Hepatocyte (in vitro differentiated cells): ENCODE measurements around the gene GPC5. TPM values are rescaled to one million over a fixed set of nuclear protein-coding genes. Genes with fewer than 3 reads are reported as not detected.

Experiments
- DNase-seq: peaks from one replicate; pipeline ENCODE4 v3.0.0-alpha.2; 2016; ENCODE audit warnings: low spot score
- H2AFZ ChIP-seq: fragments of 200-600 bp; sonication (generic); 2 replicates; pipeline ENCODE4 v1.6.0; 2016; ENCODE audit warnings: antibody characterized with exemption, mild to moderate bottlenecking
- H3K27ac ChIP-seq: fragments of 200-600 bp; sonication (generic); 2 replicates; pipeline ENCODE4 v1.5.1; 2016; ENCODE audit warnings: mild to moderate bottlenecking
- H3K27me3 ChIP-seq: fragments of 200-600 bp; sonication (generic); 2 replicates; pipeline ENCODE4 v1.6.1; 2016
- H3K36me3 ChIP-seq: fragments of 200-600 bp; sonication (generic); replicated peaks from 2 replicates; pipeline ENCODE4 v1.5.1; 2016; ENCODE audit warnings: low read depth; ENCODE audit not compliant: insufficient read depth
- H3K4me1 ChIP-seq: fragments of 200-600 bp; sonication (generic); 2 replicates; pipeline ENCODE4 v1.5.1; 2016; ENCODE audit warnings: mild to moderate bottlenecking, moderate library complexity; ENCODE audit not compliant: insufficient read depth
- H3K4me2 ChIP-seq: fragments of 200-600 bp; sonication (generic); 2 replicates; pipeline ENCODE4 v1.6.0; 2016
- H3K4me3 ChIP-seq: fragments of 200-600 bp; sonication (generic); 2 replicates; pipeline ENCODE4 v1.5.1; 2016; ENCODE audit warnings: mild to moderate bottlenecking
- H3K79me2 ChIP-seq: fragments of 200-600 bp; sonication (generic); 2 replicates; pipeline ENCODE4 v1.6.0; 2017; ENCODE audit warnings: mild to moderate bottlenecking
- H3K9me2 ChIP-seq: fragments of 200-600 bp; sonication (generic); replicated peaks from 2 replicates; pipeline ENCODE4 v1.6.0; 2017; ENCODE audit warnings: mild to moderate bottlenecking; ENCODE audit not compliant: insufficient read depth
- H3K9me3 ChIP-seq: fragments of 200-600 bp; sonication (generic); 2 replicates; pipeline ENCODE4 v1.5.1; 2016; ENCODE audit warnings: low read depth, mild to moderate bottlenecking
- H4K20me1 ChIP-seq: fragments of 200-600 bp; sonication (generic); 2 replicates; pipeline ENCODE4 v1.6.0; 2016; ENCODE audit warnings: mild to moderate bottlenecking; ENCODE audit not compliant: insufficient read depth, poor library complexity, severe bottlenecking
- EZH2 ChIP-seq: fragments of 200-600 bp; sonication (generic); IDR thresholded peaks from 2 replicates; pipeline ENCODE4 v1.6.1; 2016; ENCODE audit warnings: antibody characterized with exemption, mild to moderate bottlenecking, borderline replicate concordance
- EZH2phosphoT487 ChIP-seq: fragments of 200-600 bp; sonication (generic); IDR thresholded peaks from one replicate; pipeline ENCODE4 v1.6.1; 2018; ENCODE audit warnings: antibody characterized with exemption, mild to moderate bottlenecking, low read depth, moderate library complexity; ENCODE audit not compliant: unreplicated experiment, severe bottlenecking
- WGBS: methylation state at CpG from one replicate; pipeline ENCODE4 v1.1.6; 2016; ENCODE audit warnings: low lambda C conversion rate; ENCODE audit errors: missing lambda C conversion rate; 5-methylcytosine and 5-hydroxymethylcytosine counted together
- polyA plus RNA-seq: library from polyadenylated mRNA; unstranded; fragments of >200 nt; fragmentation: Nextera tagmentation; extraction: Ambion mirVana; gene quantifications from 2 replicates; pipeline ENCODE4 v1.2.1, GENCODE V29; 2016
- total RNA-seq: library from RNA; depleted of rRNA; stranded (reverse); fragments of >200 nt; gene quantifications from 2 replicates; pipeline ENCODE4 v1.2.3, GENCODE V29; 2014
- TF ChIP-seq, protein P1 (sequence below): fragments of 200-600 bp; sonication (generic); IDR thresholded peaks from 2 replicates; pipeline ENCODE4 v1.5.1; 2016; ENCODE audit warnings: antibody characterized with exemption, mild to moderate bottlenecking; ENCODE audit not compliant: poor library complexity

Gene GPC5
- total and polyA plus RNA-seq, 2 experiments from 2014 or later, result 3.9 to 5.4 TPM

DNA sequence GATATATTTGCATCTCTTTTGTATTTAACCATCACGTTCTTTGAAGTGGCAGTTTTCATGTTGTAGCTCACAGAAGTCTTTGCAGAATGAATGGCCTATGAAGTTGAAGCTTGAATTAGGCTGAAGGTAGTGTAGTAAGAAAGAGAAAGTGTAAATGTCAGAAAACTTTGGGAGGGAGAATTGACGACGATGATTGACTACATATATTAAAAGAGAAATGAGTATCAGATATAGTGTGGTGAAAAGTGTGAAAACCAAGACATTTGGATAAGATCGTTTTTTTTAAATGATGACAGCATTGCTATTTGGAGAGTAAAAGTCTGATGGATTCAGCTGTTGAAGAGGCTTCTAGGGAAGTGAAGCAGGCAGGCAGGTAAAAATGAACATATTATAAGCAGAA is 14.6 kb upstream of the GPC5 start:
- Histone ChIP-seq H3K79me2 (no peaks in the 10 kb centered on the region), H3K4me2 (no peak overlapping the region), H3K9me2 (no peaks in the 10 kb centered on the region), H3K4me1 (no peaks in the 10 kb centered on the region), H3K27ac (no peak overlapping the region), H3K27me3 (peaks cover 2% of the 10 kb centered on the region), H3K9me3 (no peaks in the 10 kb centered on the region), H3K36me3 (no peaks in the 10 kb centered on the region), H4K20me1 (no peaks in the 10 kb centered on the region), H3K4me3 (no peak overlapping the region), H2AFZ (no peak overlapping the region)
- 90% methylated on average over 4 of the region's 4 CpGs for WGBS
- no peak for TF ChIP-seq EZH2phosphoT487
- TF ChIP-seq, protein P1, sequence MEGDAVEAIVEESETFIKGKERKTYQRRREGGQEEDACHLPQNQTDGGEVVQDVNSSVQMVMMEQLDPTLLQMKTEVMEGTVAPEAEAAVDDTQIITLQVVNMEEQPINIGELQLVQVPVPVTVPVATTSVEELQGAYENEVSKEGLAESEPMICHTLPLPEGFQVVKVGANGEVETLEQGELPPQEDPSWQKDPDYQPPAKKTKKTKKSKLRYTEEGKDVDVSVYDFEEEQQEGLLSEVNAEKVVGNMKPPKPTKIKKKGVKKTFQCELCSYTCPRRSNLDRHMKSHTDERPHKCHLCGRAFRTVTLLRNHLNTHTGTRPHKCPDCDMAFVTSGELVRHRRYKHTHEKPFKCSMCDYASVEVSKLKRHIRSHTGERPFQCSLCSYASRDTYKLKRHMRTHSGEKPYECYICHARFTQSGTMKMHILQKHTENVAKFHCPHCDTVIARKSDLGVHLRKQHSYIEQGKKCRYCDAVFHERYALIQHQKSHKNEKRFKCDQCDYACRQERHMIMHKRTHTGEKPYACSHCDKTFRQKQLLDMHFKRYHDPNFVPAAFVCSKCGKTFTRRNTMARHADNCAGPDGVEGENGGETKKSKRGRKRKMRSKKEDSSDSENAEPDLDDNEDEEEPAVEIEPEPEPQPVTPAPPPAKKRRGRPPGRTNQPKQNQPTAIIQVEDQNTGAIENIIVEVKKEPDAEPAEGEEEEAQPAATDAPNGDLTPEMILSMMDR, result no peak
- no peak for TF ChIP-seq EZH2
- DNase-seq, result no peak

DNA sequence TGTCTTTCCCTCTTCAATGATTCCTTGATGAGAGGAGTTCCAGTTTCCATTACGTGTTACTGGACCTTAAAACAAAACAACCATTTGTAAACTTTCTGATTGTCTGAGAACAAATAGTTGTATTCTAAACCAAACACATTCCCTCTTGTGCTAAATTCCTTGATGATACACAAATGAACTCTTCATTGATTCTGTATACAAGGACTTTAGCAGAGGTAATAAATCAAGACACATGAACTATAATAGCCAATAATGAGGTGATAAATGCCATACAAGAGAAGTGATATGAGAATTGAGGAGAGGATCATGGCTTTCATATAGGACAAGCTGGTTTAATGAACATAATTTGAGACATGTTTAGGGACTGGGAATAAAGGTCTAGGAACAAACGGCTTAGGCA is 13.5 kb upstream of the GPC5 start:
- Histone ChIP-seq H3K79me2 (no peaks in the 10 kb centered on the region), H3K4me3 (no peak overlapping the region), H3K4me1 (no peaks in the 10 kb centered on the region), H3K9me2 (no peaks in the 10 kb centered on the region), H3K27me3 (peaks cover 2% of the 10 kb centered on the region), H3K4me2 (no peak overlapping the region), H2AFZ (no peak overlapping the region), H3K27ac (no peak overlapping the region), H3K36me3 (no peaks in the 10 kb centered on the region), H3K9me3 (no peaks in the 10 kb centered on the region), H4K20me1 (no peaks in the 10 kb centered on the region)
- no peak for TF ChIP-seq EZH2phosphoT487
- no peak for DNase-seq
- WGBS, result 54% methylated on average over 2 of the region's 2 CpGs

DNA sequence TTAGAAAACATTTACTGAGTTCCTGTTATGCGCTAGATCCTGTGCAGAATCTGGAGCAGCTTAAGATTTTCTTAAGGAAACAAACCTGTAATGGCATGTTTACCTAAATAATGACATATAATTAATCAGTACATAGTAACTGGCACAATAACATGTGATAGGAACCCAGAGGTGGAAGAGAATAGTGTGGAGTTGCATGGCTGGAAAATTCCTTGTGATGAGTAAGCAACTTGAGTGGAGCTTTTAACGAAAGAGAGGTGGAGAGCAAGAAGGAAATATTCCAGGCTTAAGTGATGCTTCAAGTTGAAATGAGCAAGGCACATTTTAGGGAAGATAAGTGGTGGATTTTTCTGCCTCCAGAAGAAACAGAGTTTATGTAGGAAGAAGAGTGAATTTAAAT is 9.2 kb upstream of the GPC5 start:
- TF ChIP-seq EZH2phosphoT487, result no peak
- no peak for TF ChIP-seq EZH2
- TF ChIP-seq, protein P1, result no peak
- no peak overlapping the region for H3K27ac ChIP-seq
- H3K4me2 ChIP-seq, result no peak overlapping the region
- DNase-seq, result no peak
- H2AFZ ChIP-seq, result no peak overlapping the region
- no peaks in the 10 kb centered on the region for H4K20me1 ChIP-seq
- no peaks in the 10 kb centered on the region for H3K79me2 ChIP-seq
- no peaks in the 10 kb centered on the region for H3K9me2 ChIP-seq
- peaks cover 2% of the 10 kb centered on the region for H3K27me3 ChIP-seq
- H3K4me3 ChIP-seq, result no peak overlapping the region
- H3K4me1 ChIP-seq, result no peaks in the 10 kb centered on the region
- 77% methylated on average over 2 of the region's 2 CpGs for WGBS
- H3K36me3 ChIP-seq, result no peaks in the 10 kb centered on the region
- H3K9me3 ChIP-seq, result no peaks in the 10 kb centered on the region

DNA sequence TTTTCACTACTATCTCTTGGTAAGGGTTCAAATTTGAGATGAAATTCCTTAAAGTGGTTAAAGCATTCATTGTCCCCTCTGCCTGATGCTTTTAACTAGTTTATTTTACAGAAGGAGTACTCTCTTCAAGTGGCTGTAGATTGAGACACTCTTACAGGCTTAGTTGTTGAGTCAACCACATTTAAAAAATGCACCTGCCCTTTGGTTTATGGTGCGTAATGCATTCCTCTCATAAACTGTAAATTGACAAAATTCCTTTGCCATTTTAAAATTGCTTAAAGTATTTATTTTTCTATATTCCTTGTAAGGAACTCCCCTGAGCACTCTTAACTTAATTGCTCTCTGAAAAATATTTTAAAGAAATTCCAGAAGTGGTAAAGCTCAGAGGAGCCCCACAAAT is 826 bp upstream of the GPC5 start:
- TF ChIP-seq EZH2phosphoT487 (no peak), EZH2 (no peak)
- TF ChIP-seq, protein P1, result no peak
- H3K4me3 ChIP-seq, result no peak overlapping the region
- H3K79me2 ChIP-seq, result no peaks in the 10 kb centered on the region
- DNase-seq, result no peak
- no peak overlapping the region for H2AFZ ChIP-seq
- H3K9me3 ChIP-seq, result no peaks in the 10 kb centered on the region
- H3K36me3 ChIP-seq, result no peaks in the 10 kb centered on the region
- 83% methylated on average over 1 of the region's 1 CpG for WGBS
- H3K4me1 ChIP-seq, result no peaks in the 10 kb centered on the region
- H3K27me3 ChIP-seq, result peaks cover 61% of the 10 kb centered on the region
- no peaks in the 10 kb centered on the region for H3K9me2 ChIP-seq
- H3K4me2 ChIP-seq, result no peak overlapping the region
- H3K27ac ChIP-seq, result no peak overlapping the region
- H4K20me1 ChIP-seq, result no peaks in the 10 kb centered on the region
